GM18499 (cell line): ENCODE data around the gene GPLD1.
"Not testable (repeated sequence)": the region's sequence is repeated elsewhere in the genome, so short reads cannot be mapped to it uniquely, and the experiment has no call there.

Experiments
- ATAC-seq: cut with Tn5 transposase; IDR thresholded peaks from one replicate; pipeline ENCODE4 v1.9.1; 2021; ENCODE audit warnings: moderate number of reproducible peaks; ENCODE audit not compliant: insufficient read depth, unreplicated experiment

Gene GPLD1

GRCh38 chr6:24426729-24427446 is 62.5 kb downstream of the GPLD1 start:
- ATAC-seq: no peak

GRCh38 chr6:24425091-24425490 is 64.3 kb downstream of the GPLD1 start:
- no peak for ATAC-seq

- ATAC-seq: no peak
These were observed 69.9 kb downstream of the GPLD1 start for GRCh38 chr6:24419526-24419925.

DNA sequence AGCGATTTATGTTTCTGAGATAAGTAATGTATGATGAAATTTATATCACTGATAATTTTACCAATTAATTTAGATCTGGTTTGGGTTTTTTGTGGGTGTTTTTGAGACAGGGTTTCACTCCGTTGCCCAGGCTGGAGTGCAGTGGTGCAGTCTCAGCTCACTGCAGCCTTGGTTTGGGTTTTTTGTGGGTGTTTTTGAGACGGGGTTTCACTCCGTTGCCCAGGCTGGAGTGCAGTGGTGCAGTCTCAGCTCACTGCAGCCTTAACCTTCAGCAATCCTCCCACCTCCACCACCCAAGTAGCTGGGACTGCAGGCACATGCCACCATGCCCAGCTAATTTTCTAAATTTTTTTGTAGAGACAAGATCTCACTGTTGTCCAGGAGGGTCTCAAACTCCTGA is 73.6 kb downstream of the GPLD1 start:
- ATAC-seq: no peak

DNA sequence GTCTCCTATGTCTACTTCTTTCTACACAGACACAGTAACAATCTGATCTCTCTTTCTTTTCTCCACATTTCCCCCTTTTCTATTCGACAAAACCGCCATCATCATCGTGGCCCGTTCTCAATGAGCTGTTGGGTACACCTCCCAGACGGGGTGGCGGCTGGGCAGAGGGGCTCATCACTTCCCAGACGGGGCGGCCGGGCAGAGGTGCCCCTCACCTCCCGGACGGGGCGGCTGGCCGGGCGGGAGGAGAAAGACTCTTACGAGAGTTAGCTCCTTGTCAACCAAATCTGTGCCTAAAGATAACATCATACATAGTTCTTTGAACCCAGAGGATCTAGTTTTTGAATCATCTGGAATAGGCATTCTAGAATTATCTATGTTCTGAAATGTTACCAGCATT is 74.8 kb downstream of the GPLD1 start:
- ATAC-seq: not testable (repeated sequence)

- no peak for ATAC-seq
These were observed 77.1 kb downstream of the GPLD1 start for GRCh38 chr6:24412294-24412693.

DNA sequence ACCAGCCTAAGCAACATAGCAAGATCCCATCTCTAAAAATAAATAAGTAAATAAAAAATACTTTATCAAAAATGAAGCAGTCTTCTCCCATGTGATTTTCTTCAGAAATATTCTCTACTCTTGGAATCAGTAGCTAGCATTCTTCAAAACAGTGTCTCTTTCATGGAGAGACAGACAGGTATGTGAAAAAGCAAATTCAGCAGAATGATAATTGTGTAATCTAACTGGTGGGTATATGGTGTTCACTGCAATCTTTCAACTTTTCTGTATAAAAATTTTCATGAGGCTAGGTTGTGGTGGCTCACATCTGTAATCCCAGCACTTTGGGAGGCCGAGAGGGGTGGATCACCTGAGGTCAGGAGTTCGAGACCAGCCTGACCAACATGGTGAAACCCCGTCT is 78.8 kb downstream of the GPLD1 start:
- ATAC-seq: no peak

DNA sequence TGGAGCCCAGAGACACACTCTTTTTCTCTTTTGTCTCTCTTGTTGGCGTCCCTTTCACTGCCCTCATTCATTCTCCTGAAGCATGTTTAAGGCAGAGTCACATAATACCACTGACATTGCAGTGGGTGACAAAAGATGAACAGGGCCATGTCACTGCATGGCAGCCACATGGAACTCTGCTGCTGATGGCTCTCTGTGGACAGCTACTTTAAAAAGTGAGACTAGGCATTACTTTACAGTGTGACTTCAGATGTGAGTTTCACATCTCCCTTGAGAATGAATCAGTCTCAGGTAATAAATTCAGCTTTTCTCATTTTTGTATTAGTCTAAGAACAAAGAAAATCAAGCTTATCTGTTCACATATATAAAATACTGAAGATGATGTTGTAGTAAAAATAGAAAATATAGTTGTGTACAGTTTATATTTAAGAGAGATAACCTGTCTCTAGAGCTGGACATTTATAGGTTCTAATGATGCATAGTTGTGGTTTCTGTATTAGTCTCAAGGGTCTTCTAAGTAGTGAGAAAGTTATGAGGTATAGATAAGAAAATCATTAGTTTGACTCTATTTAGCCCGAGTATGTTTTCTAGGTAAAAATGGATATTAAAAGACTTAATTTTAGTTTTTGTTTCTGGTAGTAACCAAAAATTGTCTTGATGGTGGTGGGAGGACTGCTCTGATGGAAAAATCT is 80.5 kb downstream of the GPLD1 start:
- ATAC-seq: peak; percentile 95

- no peak for ATAC-seq
These were observed 84.1 kb downstream of the GPLD1 start for GRCh38 chr6:24405262-24405661.

DNA sequence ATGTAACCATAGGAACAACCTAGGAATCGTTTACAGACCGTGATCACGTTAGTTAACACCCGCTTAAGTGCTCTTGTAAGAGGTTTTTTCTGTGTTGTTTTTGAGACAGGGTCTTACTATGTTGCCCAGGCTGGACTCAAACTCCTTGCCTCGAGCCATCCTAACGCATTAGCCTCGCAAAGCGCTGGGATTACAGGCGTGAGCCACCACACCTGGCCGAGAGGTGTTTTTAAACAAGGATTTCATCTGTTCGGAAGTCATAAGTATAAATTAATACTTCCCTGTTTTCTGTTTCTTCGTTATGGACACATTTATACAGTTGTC is 85.9 kb downstream of the GPLD1 start:
- ATAC-seq: no peak

- ATAC-seq: peak; percentile 89
These were observed 86.5 kb downstream of the GPLD1 start, which contains the start of gene MRS2 for GRCh38 chr6:24402697-24403500. TSS of gene MRS2 (plus strand) at chr6:24402936. CDS start at chr6:24403047, 111 bp downstream.

- no peak for ATAC-seq
These were observed 87.9 kb downstream of the GPLD1 start for GRCh38 chr6:24401458-24401857.

GRCh38 chr6:24400045-24401039 is 89.0 kb downstream of the GPLD1 start:
- ATAC-seq: not testable (repeated sequence)

GRCh38 chr6:24397631-24398030 is 91.7 kb downstream of the GPLD1 start:
- no peak for ATAC-seq

GRCh38 chr6:24396824-24397223 is 92.6 kb downstream of the GPLD1 start:
- no peak for ATAC-seq

GRCh38 chr6:24394780-24395437 is 94.5 kb downstream of the GPLD1 start:
- ATAC-seq: no peak

DNA sequence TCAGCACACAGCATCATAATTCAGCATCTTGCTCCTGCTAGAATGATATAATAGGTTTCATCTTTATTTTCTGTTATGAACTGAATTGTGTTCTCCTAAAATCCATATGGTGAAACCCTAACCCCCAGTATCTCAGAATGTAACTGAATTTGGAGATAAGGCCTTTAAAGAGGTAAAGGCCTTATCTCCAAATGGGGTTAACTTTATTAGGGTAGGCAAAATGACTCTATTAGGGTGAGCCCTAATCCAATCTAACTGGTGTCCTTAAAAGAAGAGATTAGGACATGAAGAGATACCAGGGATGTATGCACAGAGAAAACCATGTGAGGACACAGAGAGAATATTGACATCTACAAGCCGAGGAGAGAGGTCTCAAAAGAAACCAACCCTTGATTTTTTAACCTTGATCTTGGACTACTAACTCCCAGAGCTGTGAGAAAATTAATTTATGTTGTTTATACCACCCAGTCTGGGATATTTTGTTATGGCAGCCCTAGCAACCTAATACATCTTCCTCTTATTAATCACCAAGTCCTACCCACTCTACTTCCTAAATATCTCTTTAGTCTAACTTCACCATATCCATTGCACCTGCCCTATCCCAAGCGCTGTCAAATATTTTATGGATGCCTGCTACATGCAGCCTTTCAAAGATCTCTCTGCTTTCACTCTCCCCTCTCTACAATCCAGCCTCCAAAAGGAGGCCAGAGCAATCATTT is 95.2 kb downstream of the GPLD1 start:
- ATAC-seq: no peak

- peak; percentile 92 for ATAC-seq
These were observed 97.5 kb downstream of the GPLD1 start for GRCh38 chr6:24391756-24392405.
